IPS-20b (cell line): ENCODE measurements around the gene FAM3D.

Experiments
- H3K27ac ChIP-seq: one replicate; pipeline ENCODE4 v1.5.1; 2013; ENCODE audit warnings: low read length
- H3K27me3 ChIP-seq: 2 replicates; pipeline ENCODE4 v1.6.1; 2013; ENCODE audit warnings: mild to moderate bottlenecking, low read length, inconsistent platforms; ENCODE audit not compliant: insufficient read depth
- H3K36me3 ChIP-seq: 2 replicates; pipeline ENCODE4 v1.6.1; 2013; ENCODE audit warnings: low read depth, mild to moderate bottlenecking, inconsistent platforms, low read length, moderate library complexity; ENCODE audit not compliant: insufficient read depth
- H3K4me1 ChIP-seq: 2 replicates; pipeline ENCODE4 v1.6.1; 2013; ENCODE audit warnings: mild to moderate bottlenecking, control low read depth, inconsistent platforms, low read length, moderate library complexity; ENCODE audit not compliant: insufficient read depth
- H3K4me3 ChIP-seq: 2 replicates; pipeline ENCODE4 v1.5.1; 2013; ENCODE audit warnings: mild to moderate bottlenecking, low read length, inconsistent platforms
- H3K9ac ChIP-seq: 2 replicates; pipeline ENCODE4 v1.6.1; 2013; ENCODE audit warnings: low read depth, mild to moderate bottlenecking, inconsistent platforms, low read length, moderate library complexity
- H3K9me3 ChIP-seq: 2 replicates; pipeline ENCODE4 v1.6.1; 2013; ENCODE audit warnings: mild to moderate bottlenecking, low read depth, low read length, inconsistent platforms; ENCODE audit not compliant: insufficient read depth

The FAM3D gene

DNA sequence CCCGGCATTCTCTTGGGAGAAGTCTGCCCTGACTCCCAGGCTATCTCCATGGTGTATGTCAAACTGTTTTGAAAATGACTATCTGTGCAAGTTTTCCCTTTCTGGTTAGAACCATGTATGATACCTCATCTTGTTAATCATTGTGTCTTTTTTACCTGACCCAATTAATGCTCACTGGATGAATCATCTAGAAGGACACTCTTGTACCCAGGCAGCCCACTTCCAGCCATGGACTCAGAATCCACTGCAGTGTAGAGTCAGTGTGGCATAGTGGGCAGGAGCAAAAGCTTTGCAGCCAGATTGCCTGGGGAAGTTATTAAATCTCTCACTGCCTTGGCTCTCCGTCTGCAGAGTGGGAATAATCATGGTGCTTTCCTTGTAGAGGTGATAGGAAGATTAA, 1.2 kb downstream of the FAM3D start:
- Histone ChIP-seq H3K9ac (no peak overlapping the region), H3K36me3 (no peaks in the 10 kb centered on the region), H3K4me1 (no peaks in the 10 kb centered on the region), H3K4me3 (no peak overlapping the region), H3K9me3 (no peaks in the 10 kb centered on the region), H3K27me3 (no peaks in the 10 kb centered on the region), H3K27ac (no peak overlapping the region)

DNA sequence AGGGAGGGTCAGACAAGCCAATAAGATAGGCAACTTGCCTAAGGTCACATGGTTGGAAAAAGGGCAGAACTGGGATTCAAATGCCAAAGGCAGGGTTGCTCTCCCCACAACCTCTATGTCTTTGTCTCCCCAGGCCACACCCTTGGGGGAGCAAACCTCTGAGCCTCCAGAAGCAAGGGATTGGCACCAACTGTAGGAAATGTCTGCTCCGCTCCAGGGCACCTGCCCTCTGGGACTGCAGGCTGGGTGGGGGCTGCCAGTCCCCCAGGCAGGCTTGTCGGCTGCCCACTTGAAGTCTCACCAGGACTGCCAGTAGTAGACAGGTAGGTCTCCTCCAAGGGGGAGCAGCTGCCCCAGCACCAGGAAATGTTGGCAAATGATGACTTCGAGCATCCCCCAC, 2.0 kb downstream of the FAM3D start:
- Histone ChIP-seq H3K9ac (no peak overlapping the region), H3K4me3 (no peak overlapping the region), H3K4me1 (no peaks in the 10 kb centered on the region), H3K9me3 (no peaks in the 10 kb centered on the region), H3K36me3 (no peaks in the 10 kb centered on the region), H3K27ac (no peak overlapping the region), H3K27me3 (no peaks in the 10 kb centered on the region)

DNA sequence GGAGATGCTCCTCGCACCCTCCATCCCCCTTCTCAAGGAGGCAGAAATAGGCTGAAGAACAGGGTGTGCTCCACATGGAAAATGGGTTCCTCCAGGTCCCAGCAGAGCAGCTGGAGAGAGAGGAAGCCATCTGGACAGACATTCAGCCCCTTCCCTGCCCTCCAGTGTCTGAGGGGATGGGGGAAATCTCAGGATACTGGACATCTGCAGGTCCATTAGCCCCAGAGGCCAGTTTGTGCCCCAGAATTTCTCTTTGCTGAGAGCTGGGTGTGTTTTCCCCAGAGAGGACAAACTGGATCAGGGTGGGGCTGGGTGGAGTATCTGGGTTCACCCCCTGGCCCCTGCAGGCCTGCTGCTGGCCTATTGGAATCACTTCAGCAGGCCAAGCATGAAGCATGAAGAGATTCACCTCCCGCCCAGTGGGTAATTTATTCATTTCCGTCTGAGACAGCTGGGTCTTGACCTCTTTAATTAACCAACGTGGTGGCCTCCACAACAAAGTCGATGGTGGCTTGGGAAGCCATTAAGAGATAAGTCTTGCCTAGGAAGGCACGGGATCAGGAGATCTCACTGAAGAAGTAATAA, 4.6 kb downstream of the FAM3D start:
- no peaks in the 10 kb centered on the region for H3K4me1 ChIP-seq
- H3K4me3 ChIP-seq, result no peak overlapping the region
- no peak overlapping the region for H3K9ac ChIP-seq
- no peaks in the 10 kb centered on the region for H3K9me3 ChIP-seq
- H3K27ac ChIP-seq, result no peak overlapping the region
- no peaks in the 10 kb centered on the region for H3K36me3 ChIP-seq
- no peaks in the 10 kb centered on the region for H3K27me3 ChIP-seq

DNA sequence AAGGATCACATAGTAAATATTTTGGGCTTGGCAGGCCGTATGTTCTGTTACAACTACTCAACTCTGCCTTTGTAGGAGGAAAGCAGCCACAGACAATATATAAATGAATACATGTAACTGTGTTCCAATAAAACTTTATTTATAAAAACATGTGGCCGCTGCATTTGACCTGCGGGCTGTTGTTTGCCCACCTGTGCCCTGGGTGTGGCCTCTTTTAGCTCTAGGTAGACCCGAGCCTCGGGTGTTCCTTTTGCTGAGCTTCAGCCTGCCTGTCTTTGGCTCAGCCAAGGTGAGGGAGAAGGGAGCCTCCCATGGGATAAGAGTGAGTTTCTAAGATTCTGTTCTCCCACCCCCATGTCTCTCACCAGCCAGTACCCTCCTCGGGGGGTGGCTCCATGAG, 5.6 kb downstream of the FAM3D start:
- no peaks in the 10 kb centered on the region for H3K4me1 ChIP-seq
- no peaks in the 10 kb centered on the region for H3K9me3 ChIP-seq
- no peak overlapping the region for H3K27ac ChIP-seq
- no peak overlapping the region for H3K4me3 ChIP-seq
- no peak overlapping the region for H3K9ac ChIP-seq
- H3K36me3 ChIP-seq, result no peaks in the 10 kb centered on the region
- H3K27me3 ChIP-seq, result no peaks in the 10 kb centered on the region

DNA sequence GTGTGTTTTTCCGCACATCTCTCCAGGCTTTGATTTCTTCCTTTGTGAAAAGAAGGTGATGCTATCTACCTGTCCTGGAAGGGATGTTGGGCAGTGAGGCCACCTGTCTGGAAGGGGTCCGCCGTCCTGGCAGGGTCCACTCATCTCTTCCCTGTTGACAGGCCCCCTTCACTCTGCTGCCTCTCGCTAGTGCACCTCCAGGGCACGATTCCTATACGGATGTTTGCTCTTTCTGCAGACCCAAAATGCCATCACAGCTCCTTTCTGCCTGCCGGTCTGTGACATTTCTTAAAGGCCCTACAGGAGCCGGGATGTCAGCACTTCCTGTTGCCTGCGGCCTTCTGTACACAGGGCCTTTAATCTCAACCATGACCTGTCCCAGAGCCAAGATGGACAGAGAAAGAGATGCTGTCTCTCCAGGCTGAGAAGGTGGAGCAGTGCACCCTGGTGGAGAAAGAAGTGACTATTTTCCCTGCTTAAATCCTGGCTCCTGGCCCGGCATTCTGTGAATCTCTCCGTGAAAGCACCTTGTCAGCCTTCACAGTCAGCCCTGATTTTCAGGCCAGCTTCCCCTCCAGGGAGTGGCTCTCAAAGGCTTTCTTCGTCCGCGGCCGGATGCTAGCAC, 7.4 kb downstream of the FAM3D start:
- Histone ChIP-seq H3K27me3 (peaks cover 5% of the 10 kb centered on the region; the same call in 1 of the 2 replicates), H3K27ac (no peak overlapping the region), H3K9ac (no peak overlapping the region), H3K4me1 (no peaks in the 10 kb centered on the region), H3K4me3 (no peak overlapping the region), H3K9me3 (no peaks in the 10 kb centered on the region), H3K36me3 (no peaks in the 10 kb centered on the region)

DNA sequence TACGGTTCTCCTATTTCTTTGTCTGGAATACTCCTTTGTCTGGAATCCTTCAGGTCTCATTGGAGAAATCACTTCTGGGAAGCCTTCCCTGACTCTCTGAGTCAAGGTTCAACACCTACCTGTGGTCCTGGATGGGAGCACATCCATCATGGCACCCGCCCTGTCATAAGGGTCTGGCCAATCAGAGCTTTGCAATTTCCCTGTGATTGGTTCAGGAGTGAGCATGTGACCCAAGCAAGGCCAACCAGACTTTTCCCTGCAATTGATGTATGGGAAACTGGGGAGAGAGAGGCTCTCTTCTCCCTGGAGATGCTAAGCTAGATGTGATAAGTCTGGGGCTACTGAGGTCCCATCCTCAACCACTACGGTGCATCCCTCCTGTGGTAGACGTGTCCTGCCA, 8.1 kb downstream of the FAM3D start:
- peaks cover 5% of the 10 kb centered on the region; the same call in 1 of the 2 replicates for H3K27me3 ChIP-seq
- H3K4me3 ChIP-seq, result no peak overlapping the region
- H3K9ac ChIP-seq, result no peak overlapping the region
- H3K27ac ChIP-seq, result no peak overlapping the region
- no peaks in the 10 kb centered on the region for H3K9me3 ChIP-seq
- no peaks in the 10 kb centered on the region for H3K36me3 ChIP-seq
- H3K4me1 ChIP-seq, result no peaks in the 10 kb centered on the region

DNA sequence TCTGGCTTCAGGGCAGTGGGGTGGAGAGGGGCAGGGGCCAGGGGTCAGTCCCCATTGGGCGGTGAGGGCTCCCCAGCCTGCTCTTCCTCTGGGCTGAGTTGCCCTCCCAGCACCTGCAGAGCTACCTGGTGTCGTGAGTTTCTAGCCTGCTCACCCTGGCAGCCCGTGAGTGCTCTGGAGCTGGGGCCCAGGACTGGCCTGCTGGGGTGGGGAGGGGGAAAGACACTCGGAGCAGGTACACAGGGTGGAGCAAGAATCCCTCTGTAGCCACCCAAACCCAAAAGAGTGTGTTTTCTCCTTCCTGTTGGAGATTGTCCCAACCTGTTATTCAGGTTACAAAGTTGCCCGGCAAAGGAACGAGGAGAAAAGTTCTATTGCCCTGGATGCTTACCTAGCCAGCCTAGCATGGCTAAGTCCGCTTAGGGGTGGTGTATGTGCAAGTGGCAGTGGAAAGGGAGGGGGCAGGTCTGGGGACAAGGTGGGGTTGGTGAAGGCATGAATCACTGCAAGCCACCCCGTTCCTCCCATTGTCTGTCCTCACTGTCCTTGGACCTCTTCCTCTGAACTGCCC, 8.9 kb downstream of the FAM3D start:
- H3K36me3 ChIP-seq, result no peaks in the 10 kb centered on the region
- no peak overlapping the region for H3K9ac ChIP-seq
- H3K9me3 ChIP-seq, result no peaks in the 10 kb centered on the region
- H3K4me3 ChIP-seq, result no peak overlapping the region
- H3K27ac ChIP-seq, result no peak overlapping the region
- no peaks in the 10 kb centered on the region for H3K4me1 ChIP-seq
- H3K27me3 ChIP-seq, result peaks cover 5% of the 10 kb centered on the region; the same call in 1 of the 2 replicates

DNA sequence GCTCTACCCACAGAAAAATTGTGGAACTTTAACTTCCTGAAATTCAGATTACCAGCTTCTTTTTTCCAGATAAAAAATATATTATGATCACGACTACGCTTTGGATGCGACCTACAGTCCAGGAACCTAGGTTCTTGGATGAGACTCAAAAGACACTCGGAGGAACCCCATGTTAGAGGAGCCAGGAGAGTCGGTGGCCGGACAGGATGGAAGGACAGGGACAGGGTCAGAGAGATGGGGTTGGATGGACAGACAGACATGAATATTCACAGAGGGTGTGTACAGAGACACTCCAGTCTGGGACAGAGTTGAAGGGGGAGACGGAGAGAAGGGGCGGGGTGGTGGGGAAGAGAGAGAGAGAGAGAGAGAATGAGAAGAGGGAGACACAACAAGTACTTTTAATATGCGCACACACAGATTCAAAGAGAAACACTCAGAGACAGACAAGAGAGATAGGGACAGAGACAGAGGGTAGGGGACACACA, 9.5 kb downstream of the FAM3D start:
- Histone ChIP-seq H3K4me3 (no peak overlapping the region), H3K36me3 (no peaks in the 10 kb centered on the region), H3K9ac (no peak overlapping the region), H3K27ac (no peak overlapping the region), H3K4me1 (no peaks in the 10 kb centered on the region), H3K9me3 (no peaks in the 10 kb centered on the region), H3K27me3 (peaks cover 5% of the 10 kb centered on the region; the same call in 1 of the 2 replicates)

DNA sequence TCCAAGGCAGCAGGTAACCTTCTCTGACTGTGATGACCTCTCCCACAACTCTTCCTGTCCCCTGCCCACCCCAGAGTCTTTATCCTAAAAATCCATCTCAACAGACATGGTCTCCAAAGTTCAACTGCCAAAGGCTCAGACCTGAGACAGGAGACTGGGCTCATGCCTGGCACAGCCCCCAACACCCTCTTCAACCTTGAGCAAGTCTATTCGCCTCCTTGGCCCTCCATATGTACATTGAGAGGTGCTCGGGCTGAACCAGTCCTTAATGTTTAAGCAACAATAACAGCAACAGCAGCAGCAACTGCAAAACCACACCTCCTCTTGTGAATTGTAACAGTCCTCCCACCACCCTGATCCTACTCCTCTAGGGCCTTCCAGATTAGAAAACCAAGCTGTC, 9.9 kb downstream of the FAM3D start:
- H3K36me3 ChIP-seq, result no peaks in the 10 kb centered on the region
- no peaks in the 10 kb centered on the region for H3K9me3 ChIP-seq
- peaks cover 5% of the 10 kb centered on the region; the same call in 1 of the 2 replicates for H3K27me3 ChIP-seq
- no peak overlapping the region for H3K27ac ChIP-seq
- H3K9ac ChIP-seq, result no peak overlapping the region
- no peak overlapping the region for H3K4me3 ChIP-seq
- no peaks in the 10 kb centered on the region for H3K4me1 ChIP-seq

DNA sequence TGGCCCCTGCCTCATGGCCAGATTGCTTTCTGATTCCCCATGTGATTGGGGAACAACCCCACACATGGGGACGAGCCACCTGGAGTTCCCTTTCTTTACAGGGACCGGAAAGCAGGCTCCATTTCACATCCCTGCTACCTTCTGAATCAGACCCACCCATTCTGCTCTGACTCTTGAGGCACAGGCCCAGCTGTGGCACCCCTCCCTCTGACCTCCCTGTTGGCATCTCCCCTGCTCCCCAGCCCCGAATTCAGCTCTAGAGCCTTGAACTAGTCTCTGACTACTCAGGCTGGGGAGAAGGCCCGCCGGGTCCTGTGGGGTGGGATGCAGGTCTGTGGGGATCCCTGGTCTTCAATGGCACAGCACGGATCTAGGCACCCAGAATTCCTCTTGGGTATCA, 12.1 kb downstream of the FAM3D start:
- peaks cover 5% of the 10 kb centered on the region; the same call in 1 of the 2 replicates for H3K27me3 ChIP-seq
- H3K36me3 ChIP-seq, result no peaks in the 10 kb centered on the region
- H3K27ac ChIP-seq, result no peak overlapping the region
- H3K4me1 ChIP-seq, result no peaks in the 10 kb centered on the region
- H3K9me3 ChIP-seq, result no peaks in the 10 kb centered on the region
- H3K9ac ChIP-seq, result no peak overlapping the region
- H3K4me3 ChIP-seq, result no peak overlapping the region

DNA sequence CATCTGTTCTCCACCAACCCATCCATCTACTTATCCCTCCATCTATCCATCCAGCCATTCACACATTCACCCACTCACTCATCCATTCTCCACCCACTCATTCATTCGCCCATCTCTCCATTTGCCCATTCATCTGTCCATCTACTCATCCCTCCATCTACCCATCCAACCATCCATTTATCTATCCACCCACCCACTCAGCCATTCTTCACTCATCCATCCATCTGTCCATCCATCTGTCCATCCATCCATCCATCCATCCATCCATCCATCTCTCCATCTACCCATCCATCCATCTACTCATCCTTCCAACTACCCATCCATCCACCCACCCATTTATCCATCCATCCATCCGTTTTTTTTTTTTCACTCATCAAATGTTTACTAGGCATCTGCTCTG, 13.9 kb downstream of the FAM3D start:
- Histone ChIP-seq H3K36me3 (no peaks in the 10 kb centered on the region), H3K4me1 (no peaks in the 10 kb centered on the region)

DNA sequence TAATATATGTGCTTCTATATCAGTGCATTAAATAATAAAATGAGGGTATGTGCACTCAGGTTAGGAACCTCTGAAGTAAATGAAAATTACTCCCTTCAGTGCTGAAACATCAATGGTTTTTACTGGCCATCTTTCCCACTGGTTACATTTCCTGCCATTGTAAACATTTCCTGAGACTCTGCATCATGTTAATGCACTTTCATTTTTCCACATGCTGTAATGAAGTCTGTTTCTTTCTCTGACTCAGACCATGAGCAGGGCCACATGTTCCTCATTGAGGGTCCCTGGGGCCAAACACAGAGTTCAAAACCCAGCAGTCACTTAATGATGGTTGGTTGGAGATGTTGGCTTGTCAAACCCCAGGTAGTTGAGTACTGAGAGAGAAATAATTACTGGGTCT, 15.3 kb downstream of the FAM3D start:
- no peaks in the 10 kb centered on the region for H3K4me1 ChIP-seq
- no peaks in the 10 kb centered on the region for H3K9me3 ChIP-seq
- H3K9ac ChIP-seq, result no peak overlapping the region
- no peak overlapping the region for H3K27ac ChIP-seq
- no peak overlapping the region for H3K4me3 ChIP-seq
- H3K27me3 ChIP-seq, result peaks cover 5% of the 10 kb centered on the region; the same call in 1 of the 2 replicates
- no peaks in the 10 kb centered on the region for H3K36me3 ChIP-seq

More for the DNA sequence above, 13.9 kb downstream of the FAM3D start:
- no peak overlapping the region for H3K9ac ChIP-seq
- H3K27me3 ChIP-seq, result peaks cover 5% of the 10 kb centered on the region; the same call in 1 of the 2 replicates
- H3K27ac ChIP-seq, result no peak overlapping the region
- no peaks in the 10 kb centered on the region for H3K9me3 ChIP-seq
- no peak overlapping the region for H3K4me3 ChIP-seq
